ENCODE measurements around the gene SEC11A. TPM values are rescaled to one million over a fixed set of nuclear protein-coding genes. Genes with fewer than 3 reads are reported as not detected.

The SEC11A gene
- total RNA-seq, 1 experiment from 2014 or later: 192 TPM

DNA sequence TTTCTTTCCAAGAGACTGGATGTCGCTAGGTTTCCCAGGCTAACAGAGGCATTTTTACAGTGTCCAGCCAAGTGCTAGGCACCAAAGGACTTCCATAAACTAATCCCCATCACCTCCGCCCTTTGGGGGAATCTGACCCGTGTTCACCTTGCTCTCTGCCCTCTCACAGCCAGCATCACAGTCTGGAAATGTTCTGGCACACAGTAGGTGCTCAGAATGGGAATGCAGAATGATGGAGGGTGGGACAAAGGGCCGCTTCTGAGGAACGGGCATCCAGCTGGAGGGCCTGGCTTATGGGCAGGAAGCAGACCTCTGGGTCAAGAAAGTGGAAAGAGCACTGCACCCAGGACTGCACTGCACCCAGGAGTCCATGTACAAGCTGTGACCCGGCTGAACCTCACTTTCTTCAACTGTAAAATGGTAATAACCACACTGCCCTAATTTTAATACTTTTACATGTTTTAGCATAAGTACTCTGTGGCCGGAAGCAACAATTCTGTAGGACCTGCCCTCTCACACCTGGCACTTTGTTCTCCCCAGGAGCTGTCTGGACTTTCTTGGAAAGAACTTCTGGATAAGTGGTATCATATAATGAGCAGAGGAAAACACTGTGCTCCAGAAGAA is 57.0 kb downstream of the SEC11A start:
- Mint-ChIP-seq H3K36me3 (ENCODE audit: insufficient read depth, unreplicated experiment) (peaks cover 36% of the 10 kb centered on the region), H3K27me3 (ENCODE audit: insufficient read depth, unreplicated experiment) (no peaks in the 10 kb centered on the region), H3K4me3 (ENCODE audit: unreplicated experiment) (peak overlapping the region; percentile 68), H3K4me1 (ENCODE audit: insufficient read depth, unreplicated experiment) (peaks cover 6% of the 10 kb centered on the region), H3K9me3 (ENCODE audit: unreplicated experiment) (no peaks in the 10 kb centered on the region), H3K27ac (ENCODE audit: low read depth, unreplicated experiment) (peak overlapping the region; percentile 83)
- TF ChIP-seq, protein P1, sequence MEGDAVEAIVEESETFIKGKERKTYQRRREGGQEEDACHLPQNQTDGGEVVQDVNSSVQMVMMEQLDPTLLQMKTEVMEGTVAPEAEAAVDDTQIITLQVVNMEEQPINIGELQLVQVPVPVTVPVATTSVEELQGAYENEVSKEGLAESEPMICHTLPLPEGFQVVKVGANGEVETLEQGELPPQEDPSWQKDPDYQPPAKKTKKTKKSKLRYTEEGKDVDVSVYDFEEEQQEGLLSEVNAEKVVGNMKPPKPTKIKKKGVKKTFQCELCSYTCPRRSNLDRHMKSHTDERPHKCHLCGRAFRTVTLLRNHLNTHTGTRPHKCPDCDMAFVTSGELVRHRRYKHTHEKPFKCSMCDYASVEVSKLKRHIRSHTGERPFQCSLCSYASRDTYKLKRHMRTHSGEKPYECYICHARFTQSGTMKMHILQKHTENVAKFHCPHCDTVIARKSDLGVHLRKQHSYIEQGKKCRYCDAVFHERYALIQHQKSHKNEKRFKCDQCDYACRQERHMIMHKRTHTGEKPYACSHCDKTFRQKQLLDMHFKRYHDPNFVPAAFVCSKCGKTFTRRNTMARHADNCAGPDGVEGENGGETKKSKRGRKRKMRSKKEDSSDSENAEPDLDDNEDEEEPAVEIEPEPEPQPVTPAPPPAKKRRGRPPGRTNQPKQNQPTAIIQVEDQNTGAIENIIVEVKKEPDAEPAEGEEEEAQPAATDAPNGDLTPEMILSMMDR (IDR thresholded peaks at IDR 0.05; ENCODE audit: unreplicated experiment): no peak
- intact Hi-C loops (cut with micrococcal nuclease): loop anchor here (5.0 kb wide), 1 partner anchor 383 kb away; no protein-coding TSS in a partner anchor
- POLR2A ChIA-PET: interaction anchor here (0.7 to 2.1 kb wide), 9 partner anchors 10 to 93 kb away, joined by 3 to 11 read pairs (median 3); partner anchors contain the start of gene SEC11A
- DNase-seq (ENCODE audit: unreplicated experiment): no peak
- CTCF ChIA-PET: interaction anchor here (0.5 to 1.7 kb wide), 17 partner anchors 9 to 683 kb away, joined by 3 to 10 read pairs (median 3); no protein-coding TSS in a partner anchor
- BruUV-seq (replicated peaks): no TSS peak

DNA sequence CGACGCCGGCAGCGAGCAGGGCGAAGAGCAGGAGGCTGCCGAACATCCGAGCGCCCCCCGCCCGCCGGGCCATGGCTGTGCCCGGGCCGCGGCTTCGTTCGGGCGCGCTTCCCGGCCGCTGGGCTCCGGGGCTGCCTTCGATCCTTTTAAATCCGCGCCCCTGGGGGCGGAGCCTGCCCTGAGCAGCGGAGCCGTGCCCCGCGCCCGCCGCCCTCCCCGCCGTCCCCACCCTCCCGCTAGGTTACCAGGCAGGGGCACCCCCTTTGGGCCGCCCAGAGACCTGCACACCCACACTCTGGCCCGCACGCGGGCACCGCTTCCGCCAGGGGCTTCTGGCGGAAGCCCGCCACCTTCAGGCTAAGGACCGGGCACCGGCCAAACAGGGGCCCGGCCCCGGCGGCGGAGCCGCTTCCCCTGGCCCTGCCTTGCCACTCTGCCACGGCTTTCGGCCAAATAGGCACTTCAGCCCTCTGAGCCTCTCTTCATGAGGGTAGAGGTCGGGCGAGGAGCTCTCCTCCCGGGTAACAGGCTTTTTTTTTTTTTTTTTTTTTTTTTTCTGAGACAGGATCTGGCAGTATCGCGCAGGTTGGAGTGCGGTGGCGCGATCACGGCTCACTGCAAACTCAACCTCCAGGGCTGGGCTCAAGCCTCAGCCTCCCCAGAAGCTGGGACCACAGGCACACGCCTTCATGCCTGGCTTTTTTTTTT is 57.7 kb downstream of the SEC11A start, which contains the start of gene NMB:
Gene NMB (minus strand): TSS at position 120 of the 708 bp plus-strand sequence. CDS start 47 bp downstream, at position 73.
- intact Hi-C loops (cut with micrococcal nuclease): loop anchor here (5.0 kb wide), 1 partner anchor 384 kb away; no protein-coding TSS in a partner anchor
- Mint-ChIP-seq H3K27me3 (ENCODE audit: insufficient read depth, unreplicated experiment) (no peaks in the 10 kb centered on the region), H3K4me1 (ENCODE audit: insufficient read depth, unreplicated experiment) (peaks cover 6% of the 10 kb centered on the region), H3K4me3 (ENCODE audit: unreplicated experiment) (peak within 1 kb of the TSS; percentile 68), H3K9me3 (ENCODE audit: unreplicated experiment) (no peaks in the 10 kb centered on the region), H3K27ac (ENCODE audit: low read depth, unreplicated experiment) (peak within 1 kb of the TSS; percentile 83), H3K36me3 (ENCODE audit: insufficient read depth, unreplicated experiment) (peaks cover 36% of the 10 kb centered on the region)
- ChIA-PET POLR2A (interaction anchor here (0.7 to 2.1 kb wide), 8 partner anchors 11 to 94 kb away, joined by 3 to 11 read pairs (median 4); partner anchors contain the start of gene SEC11A), CTCF (interaction anchor here (0.6 to 1.7 kb wide), 15 partner anchors 9 to 682 kb away, joined by 3 to 10 read pairs (median 4); no protein-coding TSS in a partner anchor)
- peak; percentile 80 for DNase-seq (ENCODE audit: unreplicated experiment)
- no TSS peak for BruUV-seq (replicated peaks)
- TF ChIP-seq, protein P1 (IDR thresholded peaks at IDR 0.05; ENCODE audit: unreplicated experiment): peak; percentile 53

DNA sequence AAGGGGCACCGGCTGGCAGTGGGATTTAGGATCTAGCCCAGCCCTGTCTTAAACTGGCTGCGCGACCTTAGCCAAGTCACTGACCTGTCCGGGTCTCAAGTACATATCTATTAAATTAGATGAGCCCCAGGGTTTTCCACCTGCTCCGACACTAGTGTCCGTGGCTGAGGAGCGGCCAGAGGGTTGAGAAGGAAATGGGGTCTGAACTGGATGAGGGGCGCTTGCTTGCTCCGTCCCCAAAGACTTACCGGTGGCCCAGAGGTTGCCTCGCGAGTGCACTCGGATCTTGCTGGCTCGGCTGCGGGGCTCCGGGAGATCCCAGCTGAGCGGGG is 58.2 kb downstream of the SEC11A start:
- no peaks in the 10 kb centered on the region for H3K27me3 Mint-ChIP-seq (ENCODE audit: insufficient read depth, unreplicated experiment)
- peak overlapping the region; percentile 68 for H3K4me3 Mint-ChIP-seq (ENCODE audit: unreplicated experiment)
- peaks cover 6% of the 10 kb centered on the region for H3K4me1 Mint-ChIP-seq (ENCODE audit: insufficient read depth, unreplicated experiment)
- ChIA-PET CTCF (interaction anchor here (1.7 to 4.7 kb wide), 2 partner anchors 71 to 271 kb away, joined by 4 to 40 read pairs; no protein-coding TSS in a partner anchor), POLR2A (interaction anchor here (0.7 to 2.0 kb wide), 4 partner anchors 26 to 59 kb away, joined by 3 to 6 read pairs (median 4); partner anchors contain the start of genes SEC11A and ZSCAN2)
- BruUV-seq (replicated peaks): no TSS peak
- TF ChIP-seq, protein P1 (IDR thresholded peaks at IDR 0.05; ENCODE audit: unreplicated experiment): no peak
- H3K27ac Mint-ChIP-seq (ENCODE audit: low read depth, unreplicated experiment): peak overlapping the region; percentile 17
- H3K9me3 Mint-ChIP-seq (ENCODE audit: unreplicated experiment): no peaks in the 10 kb centered on the region
- intact Hi-C loops (cut with micrococcal nuclease): loop anchor here (5.0 kb wide), 1 partner anchor 385 kb away; no protein-coding TSS in a partner anchor
- DNase-seq (ENCODE audit: unreplicated experiment): no peak
- H3K36me3 Mint-ChIP-seq (ENCODE audit: insufficient read depth, unreplicated experiment): peaks cover 34% of the 10 kb centered on the region

DNA sequence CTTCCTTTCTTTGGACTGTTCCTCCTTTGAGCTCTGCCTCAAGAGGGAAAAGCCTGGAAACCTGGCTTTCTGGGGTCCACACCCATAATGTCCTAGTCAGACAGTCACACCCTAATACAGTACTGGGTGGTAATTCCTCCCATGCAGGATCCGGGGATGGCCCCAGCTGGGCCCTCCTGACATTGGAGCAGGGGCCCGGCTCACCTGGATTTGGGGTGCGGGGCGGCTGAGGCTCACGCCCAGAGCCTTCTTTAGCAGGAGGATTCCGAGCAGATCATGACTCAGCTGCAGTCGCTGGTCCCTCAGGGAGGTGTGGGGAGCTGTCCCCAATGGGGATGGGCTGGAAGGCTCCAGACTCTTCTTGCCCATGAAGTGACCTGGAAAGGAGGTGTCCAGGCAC is 59.0 kb downstream of the SEC11A start:
- Mint-ChIP-seq H3K36me3 (ENCODE audit: insufficient read depth, unreplicated experiment) (peaks cover 40% of the 10 kb centered on the region), H3K27ac (ENCODE audit: low read depth, unreplicated experiment) (peak overlapping the region; percentile 17), H3K27me3 (ENCODE audit: insufficient read depth, unreplicated experiment) (no peaks in the 10 kb centered on the region), H3K4me3 (ENCODE audit: unreplicated experiment) (peak overlapping the region; percentile 68), H3K4me1 (ENCODE audit: insufficient read depth, unreplicated experiment) (peaks cover 12% of the 10 kb centered on the region), H3K9me3 (ENCODE audit: unreplicated experiment) (no peaks in the 10 kb centered on the region)
- ChIA-PET CTCF (interaction anchor here (0.5 to 4.7 kb wide), 5 partner anchors 9 to 271 kb away, joined by 3 to 40 read pairs (median 4); no protein-coding TSS in a partner anchor), POLR2A (interaction anchor here (0.6 to 1.5 kb wide), 7 partner anchors 17 to 186 kb away, joined by 3 to 4 read pairs (median 3); partner anchors contain the start of genes SEC11A and ZSCAN2)
- no TSS peak for BruUV-seq (replicated peaks)
- TF ChIP-seq, protein P1 (IDR thresholded peaks at IDR 0.05; ENCODE audit: unreplicated experiment): no peak
- DNase-seq (ENCODE audit: unreplicated experiment): no peak
- intact Hi-C loops (cut with micrococcal nuclease): loop anchor here (5.0 kb wide), 1 partner anchor 385 kb away; no protein-coding TSS in a partner anchor

Data from MCF 10A (cell line).